CD8-positive, alpha-beta memory T cell (primary cell): ENCODE results near the gene SMAD5. TPM values are rescaled to one million over a fixed set of nuclear protein-coding genes. Genes with fewer than 3 reads are reported as not detected.

Source experiments
- CTCF ChIA-PET: fragments of 350-600 bp; sonication (Branson Sonifier 250); formaldehyde crosslinking; loops from one replicate; lab custom pipeline; 2021; ENCODE audit warnings: antibody characterized with exemption; lab: Charles Lee
- POLR2A ChIA-PET: fragments of 350-600 bp; sonication (Branson Sonifier 250); formaldehyde crosslinking; loops from one replicate; lab custom pipeline; 2021; ENCODE audit warnings: antibody characterized with exemption; lab: Charles Lee
- DNase-seq, 5 donors: peaks; one replicate each; pipeline versions ENCODE4 v3.0.0 to v3.0.0-alpha.2; 2020 to 2022; ENCODE audit warnings: mixed read lengths in 1 of 5
- H3K27ac ChIP-seq: one replicate; pipeline ENCODE4 v1.7.0; 2013; ENCODE audit warnings: low read depth, mild to moderate bottlenecking, low read length, moderate library complexity
- H3K27me3 ChIP-seq: 2 replicates; pipeline ENCODE4 v1.7.0; 2013; ENCODE audit warnings: low read length, mild to moderate bottlenecking; ENCODE audit not compliant: insufficient read depth, poor library complexity, severe bottlenecking
- H3K36me3 ChIP-seq: 2 replicates; pipeline ENCODE4 v1.7.0; 2013; ENCODE audit warnings: mild to moderate bottlenecking, low read length, moderate library complexity; ENCODE audit not compliant: insufficient read depth
- H3K4me1 ChIP-seq: 2 replicates; pipeline ENCODE4 v1.7.0; 2013; ENCODE audit warnings: mild to moderate bottlenecking, low read length, moderate library complexity; ENCODE audit not compliant: insufficient read depth
- H3K4me3 ChIP-seq: 2 replicates; pipeline ENCODE4 v1.7.0; 2013; ENCODE audit warnings: mild to moderate bottlenecking, low read length
- H3K9me3 ChIP-seq: 2 replicates; pipeline ENCODE4 v1.7.0; 2013; ENCODE audit warnings: mild to moderate bottlenecking, low read length
- H3K27ac Mint-ChIP-seq, 8 donors: one replicate each; pipeline ENCODE4 v1.8.0; 2020 to 2021; ENCODE audit warnings: mixed read lengths in 8 of 8, mild to moderate bottlenecking in 6 of 8, inconsistent platforms in 3 of 8, moderate library complexity in 3 of 8
- H3K27me3 Mint-ChIP-seq, 2 donors: one replicate each; pipeline ENCODE4 v1.8.0; 2020 to 2021; ENCODE audit warnings: mixed read lengths in 2 of 2, mild to moderate bottlenecking in 1 of 2, moderate library complexity in 1 of 2
- H3K36me3 Mint-ChIP-seq, 3 donors: one replicate each; pipeline ENCODE4 v1.8.0; 2020 to 2021; ENCODE audit warnings: mixed read lengths in 3 of 3, inconsistent platforms in 1 of 3, mild to moderate bottlenecking in 1 of 3
- H3K4me1 Mint-ChIP-seq, 3 donors: one replicate each; pipeline ENCODE4 v1.8.0; 2020 to 2021; ENCODE audit warnings: mixed read lengths in 3 of 3, inconsistent platforms in 1 of 3, mild to moderate bottlenecking in 1 of 3
- H3K4me3 Mint-ChIP-seq, 7 donors: one replicate each; pipeline ENCODE4 v1.8.0; 2020 to 2021; ENCODE audit warnings: mixed read lengths in 7 of 7, mild to moderate bottlenecking in 6 of 7, moderate library complexity in 4 of 7, inconsistent platforms in 2 of 7
- H3K9me3 Mint-ChIP-seq, 5 donors: one replicate each; pipeline ENCODE4 v1.8.0; 2020 to 2022; ENCODE audit warnings: mixed read lengths in 5 of 5, mild to moderate bottlenecking in 3 of 5, moderate library complexity in 2 of 5, inconsistent platforms in 1 of 5
- polyA plus RNA-seq: library from polyadenylated mRNA; unstranded; fragments of 300-500 nt; fragmentation: Illumina TruSeq; gene quantifications from one replicate; pipeline ENCODE4 v1.2.3, GENCODE V29; 2021
- total RNA-seq, 2 experiments: library from RNA; stranded (reverse); gene quantifications; one replicate each; pipeline ENCODE4 v1.2.3, GENCODE V29; 2021

The SMAD5 gene
- total and polyA plus RNA-seq, 3 experiments from 2014 or later = 21.8 to 22.7 (median 21.9) TPM

GRCh38 chr5:136134653-136135052 is 2.0 kb downstream of the SMAD5 start:
- H3K4me3 Mint-ChIP-seq = peak overlapping the region in 6 of 7 donors; percentile 20 to 96 (median 58)
- Histone ChIP-seq H3K9me3 (no peaks in the 10 kb centered on the region), H3K27me3 (no peaks in the 10 kb centered on the region), H3K36me3 (no peaks in the 10 kb centered on the region), H3K4me1 (peaks cover 13% of the 10 kb centered on the region), H3K27ac (no peak overlapping the region), H3K4me3 (no peak overlapping the region)
- H3K36me3 Mint-ChIP-seq = peaks cover 0 to 9% (median 3%) of the 10 kb centered on the region in 3 donors
- DNase-seq = no peak
- H3K27me3 Mint-ChIP-seq = peaks cover 0 to 12% of the 10 kb centered on the region in 2 donors
- no peaks in the 10 kb centered on the region for H3K9me3 Mint-ChIP-seq
- peaks cover 48 to 69% (median 69%) of the 10 kb centered on the region in 3 donors for H3K4me1 Mint-ChIP-seq
- ChIA-PET POLR2A (no interaction called here), CTCF (no interaction called here)
- peak overlapping the region in 3 of 8 donors; percentile 33 to 92 (median 64) for H3K27ac Mint-ChIP-seq

DNA sequence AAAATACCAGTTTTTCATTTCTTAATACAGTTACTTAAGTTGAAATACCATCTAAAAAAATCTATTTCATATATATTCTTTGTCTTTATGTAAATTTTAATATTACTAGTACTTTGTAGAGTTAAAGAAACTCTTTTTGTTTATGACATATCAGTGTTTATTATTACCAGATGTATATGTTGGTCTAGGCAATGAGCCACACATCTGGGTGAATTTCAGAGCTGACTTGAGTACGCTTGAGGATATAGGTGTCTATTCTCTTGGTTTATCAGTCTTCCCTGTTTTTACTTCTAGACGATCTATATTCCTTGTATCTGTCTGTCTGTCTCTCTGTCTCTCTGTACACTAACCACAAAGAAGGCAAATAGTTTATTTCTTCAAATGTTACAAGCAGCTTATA is 2.9 kb downstream of the SMAD5 start:
- ChIA-PET POLR2A (no interaction called here), CTCF (no interaction called here)
- H3K27me3 ChIP-seq = no peaks in the 10 kb centered on the region
- no peak overlapping the region for H3K27ac ChIP-seq
- Mint-ChIP-seq H3K4me3 (peak overlapping the region in 2 of 7 donors; percentile 70 to 96), H3K27me3 (peaks cover 0 to 6% of the 10 kb centered on the region in 2 donors), H3K36me3 (peaks cover 0 to 9% (median 3%) of the 10 kb centered on the region in 3 donors), H3K27ac (peak overlapping the region in 2 of 8 donors; percentile 8 to 33), H3K9me3 (no peaks in the 10 kb centered on the region), H3K4me1 (peaks cover 48 to 69% (median 69%) of the 10 kb centered on the region in 3 donors)
- no peak for DNase-seq
- peaks cover 13% of the 10 kb centered on the region for H3K4me1 ChIP-seq
- H3K36me3 ChIP-seq = no peaks in the 10 kb centered on the region
- H3K9me3 ChIP-seq = no peaks in the 10 kb centered on the region
- no peak overlapping the region for H3K4me3 ChIP-seq

GRCh38 chr5:136137497-136138220 is 5.0 kb downstream of the SMAD5 start:
- Mint-ChIP-seq H3K9me3 (no peaks in the 10 kb centered on the region), H3K4me1 (peaks cover 43 to 59% (median 57%) of the 10 kb centered on the region in 3 donors), H3K4me3 (peak overlapping the region in 2 of 7 donors; percentile 17 to 32), H3K27ac (peak overlapping the region in 1 of 8 donors; percentile 4), H3K36me3 (peaks cover 0 to 7% (median 3%) of the 10 kb centered on the region in 3 donors), H3K27me3 (peaks cover 0 to 2% of the 10 kb centered on the region in 2 donors)
- DNase-seq = no peak
- POLR2A ChIA-PET = interaction anchor here (0.7 kb wide), 1 partner anchor 185 kb away, joined by 9 read pairs; no protein-coding TSS in a partner anchor
- peaks cover 5% of the 10 kb centered on the region for H3K4me1 ChIP-seq
- H3K4me3 ChIP-seq = no peak overlapping the region
- CTCF ChIA-PET = interaction anchor here (1.1 kb wide), 1 partner anchor 51 kb away, joined by 3 read pairs; no protein-coding TSS in a partner anchor
- H3K9me3 ChIP-seq = no peaks in the 10 kb centered on the region
- no peaks in the 10 kb centered on the region for H3K27me3 ChIP-seq
- H3K36me3 ChIP-seq = no peaks in the 10 kb centered on the region
- H3K27ac ChIP-seq = no peak overlapping the region

DNA sequence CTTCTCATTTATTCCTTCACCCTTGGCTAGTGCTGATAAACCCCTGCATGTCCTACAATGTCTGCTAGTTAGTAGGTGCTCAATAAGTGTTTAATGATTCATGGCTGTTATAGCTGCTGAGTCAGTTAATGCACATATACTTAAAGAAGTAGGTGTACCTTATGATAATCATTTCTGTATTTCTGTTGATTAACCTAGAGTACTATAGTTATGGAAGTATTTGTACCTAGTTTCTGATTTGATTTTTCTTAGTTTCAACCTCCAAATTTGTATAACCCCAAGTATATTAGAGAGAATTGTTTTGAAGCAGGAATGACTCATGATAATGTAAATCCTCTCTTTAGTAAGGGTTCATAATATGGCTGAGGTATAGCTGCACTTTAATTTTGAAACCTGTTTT is 8.9 kb downstream of the SMAD5 start:
- no peaks in the 10 kb centered on the region for H3K27me3 Mint-ChIP-seq
- peaks cover 28 to 30% (median 30%) of the 10 kb centered on the region in 3 donors for H3K4me1 Mint-ChIP-seq
- H3K9me3 ChIP-seq = no peaks in the 10 kb centered on the region
- H3K27me3 ChIP-seq = no peaks in the 10 kb centered on the region
- H3K4me1 ChIP-seq = peaks cover 5% of the 10 kb centered on the region
- peaks cover 0 to 3% (median 0%) of the 10 kb centered on the region in 3 donors for H3K36me3 Mint-ChIP-seq
- no peak overlapping the region for H3K27ac Mint-ChIP-seq
- no peak for DNase-seq
- no peak overlapping the region for H3K27ac ChIP-seq
- H3K4me3 ChIP-seq = no peak overlapping the region
- ChIA-PET CTCF (no interaction called here), POLR2A (no interaction called here)
- H3K4me3 Mint-ChIP-seq = no peak overlapping the region
- H3K36me3 ChIP-seq = no peaks in the 10 kb centered on the region
- H3K9me3 Mint-ChIP-seq = no peaks in the 10 kb centered on the region

DNA sequence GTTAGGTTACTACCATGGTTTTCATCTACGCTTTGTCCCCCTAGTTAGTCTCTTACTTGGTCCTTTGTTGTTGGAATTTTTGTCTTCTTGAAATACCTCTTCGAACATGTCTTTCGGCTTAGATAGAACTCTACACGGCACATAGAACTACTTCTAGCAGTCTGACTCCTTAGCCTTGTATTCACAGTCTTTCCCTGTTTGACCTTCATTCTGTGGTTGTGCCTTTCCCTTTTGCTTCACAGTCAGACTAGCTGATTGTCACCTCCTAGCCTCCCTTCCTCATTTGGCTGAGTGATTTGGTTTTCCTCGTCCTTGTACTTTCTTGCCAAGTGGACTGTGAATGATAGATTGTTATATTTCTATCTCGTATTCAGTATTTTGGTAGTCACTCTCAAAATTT is 10.7 kb downstream of the SMAD5 start:
- H3K4me1 Mint-ChIP-seq = peaks cover 19 to 20% (median 20%) of the 10 kb centered on the region in 3 donors
- Histone ChIP-seq H3K27ac (no peak overlapping the region), H3K27me3 (no peaks in the 10 kb centered on the region), H3K4me1 (peaks cover 5% of the 10 kb centered on the region), H3K9me3 (no peaks in the 10 kb centered on the region), H3K36me3 (no peaks in the 10 kb centered on the region), H3K4me3 (no peak overlapping the region)
- H3K27ac Mint-ChIP-seq = no peak overlapping the region
- ChIA-PET CTCF (no interaction called here), POLR2A (no interaction called here)
- H3K4me3 Mint-ChIP-seq = no peak overlapping the region
- no peaks in the 10 kb centered on the region for H3K27me3 Mint-ChIP-seq
- H3K36me3 Mint-ChIP-seq = peaks cover 0 to 2% (median 0%) of the 10 kb centered on the region in 3 donors
- no peaks in the 10 kb centered on the region for H3K9me3 Mint-ChIP-seq
- DNase-seq = no peak

- DNase-seq = no peak
- Histone ChIP-seq H3K27me3 (no peaks in the 10 kb centered on the region), H3K36me3 (no peaks in the 10 kb centered on the region), H3K9me3 (no peaks in the 10 kb centered on the region), H3K4me3 (no peak overlapping the region), H3K27ac (no peak overlapping the region), H3K4me1 (peaks cover 5% of the 10 kb centered on the region)
- H3K36me3 Mint-ChIP-seq = peaks cover 0 to 2% (median 0%) of the 10 kb centered on the region in 3 donors
- H3K4me1 Mint-ChIP-seq = peaks cover 17 to 19% (median 18%) of the 10 kb centered on the region in 3 donors
- no peaks in the 10 kb centered on the region for H3K27me3 Mint-ChIP-seq
- no peaks in the 10 kb centered on the region for H3K9me3 Mint-ChIP-seq
- no peak overlapping the region for H3K4me3 Mint-ChIP-seq
- CTCF ChIA-PET = no interaction called here
- no peak overlapping the region for H3K27ac Mint-ChIP-seq
- POLR2A ChIA-PET = no interaction called here
Observed at GRCh38 chr5:136143763-136144162, 11.1 kb downstream of the SMAD5 start.

- POLR2A ChIA-PET = no interaction called here
- no peak for DNase-seq
- H3K4me1 ChIP-seq = no peaks in the 10 kb centered on the region
- H3K27ac ChIP-seq = no peak overlapping the region
- Mint-ChIP-seq H3K27ac (no peak overlapping the region), H3K9me3 (no peaks in the 10 kb centered on the region), H3K36me3 (peaks cover 0 to 6% (median 4%) of the 10 kb centered on the region in 3 donors), H3K27me3 (no peaks in the 10 kb centered on the region), H3K4me3 (no peak overlapping the region), H3K4me1 (peaks cover 11 to 22% (median 21%) of the 10 kb centered on the region in 3 donors)
- H3K27me3 ChIP-seq = no peaks in the 10 kb centered on the region
- CTCF ChIA-PET = no interaction called here
- no peak overlapping the region for H3K4me3 ChIP-seq
- H3K36me3 ChIP-seq = no peaks in the 10 kb centered on the region
- H3K9me3 ChIP-seq = no peaks in the 10 kb centered on the region
Observed at GRCh38 chr5:136145030-136145429, 12.4 kb downstream of the SMAD5 start.

DNA sequence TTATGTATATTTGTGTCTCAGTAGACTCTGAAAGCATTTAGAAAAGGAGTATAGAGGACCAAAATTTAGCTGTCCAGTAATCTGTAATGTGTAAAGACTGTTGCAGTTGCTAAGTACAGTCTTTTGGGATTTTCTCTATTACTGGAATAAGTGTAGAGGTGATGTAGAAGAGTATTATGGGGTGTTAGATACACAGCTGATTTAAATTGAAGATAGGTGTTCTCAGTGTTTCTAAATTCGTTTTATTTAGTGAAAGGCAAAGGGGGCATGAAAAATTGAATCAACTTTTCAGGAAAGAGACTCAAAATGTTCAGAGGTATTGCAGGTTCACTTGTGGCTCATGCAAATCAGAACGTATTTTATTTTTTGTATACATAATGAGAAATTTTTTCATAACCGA is 13.6 kb downstream of the SMAD5 start:
- H3K36me3 ChIP-seq = no peaks in the 10 kb centered on the region
- H3K27ac Mint-ChIP-seq = no peak overlapping the region
- H3K4me1 ChIP-seq = no peaks in the 10 kb centered on the region
- CTCF ChIA-PET = no interaction called here
- H3K27me3 Mint-ChIP-seq = no peaks in the 10 kb centered on the region
- H3K4me3 Mint-ChIP-seq = no peak overlapping the region
- no peaks in the 10 kb centered on the region for H3K27me3 ChIP-seq
- no peak overlapping the region for H3K4me3 ChIP-seq
- POLR2A ChIA-PET = no interaction called here
- H3K9me3 ChIP-seq = no peaks in the 10 kb centered on the region
- H3K9me3 Mint-ChIP-seq = no peaks in the 10 kb centered on the region
- no peak for DNase-seq
- peaks cover 14 to 31% (median 27%) of the 10 kb centered on the region in 3 donors for H3K4me1 Mint-ChIP-seq
- H3K27ac ChIP-seq = no peak overlapping the region
- peaks cover 0 to 10% (median 4%) of the 10 kb centered on the region in 3 donors for H3K36me3 Mint-ChIP-seq
